HG02759 (cell line): ENCODE results near the gene GNG13.
"Not testable (repeated sequence)": the region's sequence is repeated elsewhere in the genome, so short reads cannot be mapped to it uniquely, and the experiment has no call there.

Experiments
- ATAC-seq: cut with Tn5 transposase; IDR thresholded peaks from one replicate; pipeline ENCODE4 v1.9.1; 2021; ENCODE audit warnings: mild to moderate bottlenecking, moderate library complexity; ENCODE audit not compliant: unreplicated experiment

Gene GNG13, protein sequence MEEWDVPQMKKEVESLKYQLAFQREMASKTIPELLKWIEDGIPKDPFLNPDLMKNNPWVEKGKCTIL

DNA sequence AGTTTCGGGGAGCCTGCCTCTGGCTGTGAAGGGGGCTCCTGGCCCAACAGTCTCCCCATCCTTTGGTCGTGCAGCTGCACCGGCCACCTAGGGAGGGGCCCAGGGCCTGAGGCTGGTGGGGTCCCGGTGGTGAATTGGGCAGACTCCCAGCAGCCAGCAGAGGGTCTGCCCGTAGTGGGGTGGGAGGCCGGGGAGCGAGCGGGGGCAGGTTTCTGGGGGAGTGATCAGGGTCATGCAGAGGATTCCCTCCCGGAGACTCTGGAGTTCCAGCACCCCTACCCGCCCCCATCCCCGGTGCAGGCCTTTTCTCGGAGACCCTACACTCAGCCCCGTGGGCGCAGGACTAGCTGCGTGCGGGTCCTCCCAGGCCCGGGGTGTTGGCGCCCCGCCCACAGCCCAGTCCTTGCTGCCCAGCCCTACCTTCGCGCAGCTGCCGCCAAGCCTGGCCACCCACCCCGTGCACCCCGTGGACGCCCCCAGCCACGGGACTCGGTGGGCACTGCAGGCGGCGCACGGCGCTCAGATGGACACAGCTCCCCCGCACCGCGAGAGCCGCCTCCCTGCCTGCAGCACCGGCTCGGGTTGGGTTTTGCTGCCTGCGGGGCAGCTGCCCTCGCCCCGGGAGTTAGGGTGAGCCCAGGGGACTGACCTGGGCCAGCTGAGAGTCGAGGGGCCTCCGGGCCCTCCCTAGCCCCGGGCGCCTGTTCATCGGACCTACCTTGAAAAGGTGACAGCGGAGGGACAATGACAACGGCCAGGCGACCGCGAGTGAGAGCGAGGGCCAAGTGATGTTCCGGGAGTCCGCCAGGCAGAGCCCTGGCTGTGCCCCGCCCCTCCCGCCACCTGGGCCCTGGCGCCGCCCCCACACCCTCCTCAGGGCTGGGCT is at the start of gene GNG13:
GNG13 (minus strand) TSS at position 787 of the 886 bp plus-strand sequence. CDS start 1,657 bp downstream, outside the sequence.
- no peak for ATAC-seq

DNA sequence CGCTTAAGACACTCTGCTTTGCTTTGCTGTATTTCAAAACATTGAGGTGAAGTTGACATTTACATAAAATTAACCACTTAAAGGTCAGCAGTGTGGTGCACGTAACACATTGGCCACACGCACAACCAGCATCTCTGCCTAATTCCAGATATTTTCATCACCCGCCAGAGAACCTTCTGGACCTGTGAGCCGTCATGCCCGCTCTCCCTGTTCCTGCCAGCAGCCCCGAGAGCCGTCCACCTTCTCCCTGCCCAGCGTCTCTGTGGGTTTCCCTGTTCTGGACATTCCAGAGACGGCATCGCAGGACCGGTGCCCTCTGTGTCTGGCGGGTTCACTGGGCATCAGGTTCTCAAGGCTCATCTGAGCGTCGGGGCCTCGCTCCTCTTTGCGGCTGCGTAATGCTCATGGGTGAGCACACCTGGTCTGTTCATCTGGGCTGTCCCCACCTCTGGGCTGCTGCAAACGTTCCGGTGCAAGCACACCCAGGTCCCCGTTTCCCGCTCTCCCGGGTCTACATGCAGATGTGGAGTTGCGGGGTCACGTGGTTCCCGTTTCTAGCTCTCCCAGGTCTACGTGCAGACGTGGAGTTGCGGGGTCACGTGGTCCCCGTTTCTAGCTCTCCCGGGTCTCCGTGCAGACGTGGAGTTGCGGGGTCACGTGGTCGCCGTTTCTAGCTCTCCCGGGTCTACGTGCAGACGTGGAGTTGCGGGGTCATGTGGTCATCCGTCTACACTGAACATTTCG is 48.1 kb upstream of the GNG13 start:
- no peak for ATAC-seq

DNA sequence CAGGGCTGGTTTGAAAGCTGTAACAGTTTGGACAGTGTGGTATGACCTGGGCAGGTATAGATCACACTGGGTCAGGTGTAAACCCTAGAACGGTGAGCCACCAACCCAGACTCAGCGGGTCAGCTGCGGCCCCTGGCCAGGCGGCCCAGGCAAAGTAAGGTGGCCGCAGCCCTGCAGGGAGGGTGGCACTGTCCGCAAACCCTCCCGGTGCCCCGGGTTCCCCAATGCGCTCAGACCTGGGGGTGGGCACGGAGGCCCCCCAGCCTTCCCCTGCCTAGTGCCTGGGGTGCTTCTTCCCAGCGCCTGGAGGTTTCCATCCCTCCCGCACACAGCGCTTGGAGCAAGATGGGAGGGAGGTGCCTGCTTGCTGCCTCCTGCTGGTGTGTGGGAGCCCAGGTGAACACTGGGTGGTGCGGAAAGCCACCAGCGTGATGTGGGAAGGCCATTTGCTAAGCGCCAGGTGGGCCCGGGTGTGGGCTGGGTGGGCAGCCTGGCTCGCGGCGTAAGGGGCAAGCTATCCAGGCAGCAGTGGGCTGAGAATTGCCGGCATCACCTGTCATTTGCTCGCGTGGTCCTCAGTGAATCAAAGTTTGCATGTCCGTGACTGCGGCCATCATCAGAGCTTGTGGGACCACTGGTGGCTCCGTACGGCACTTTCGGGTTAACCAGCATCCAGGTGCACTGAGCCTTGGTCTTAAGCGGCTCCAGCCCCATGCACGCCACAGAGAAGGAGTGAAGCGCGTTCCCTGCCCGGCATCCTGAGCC is 47.3 kb upstream of the GNG13 start:
- no peak for ATAC-seq

DNA sequence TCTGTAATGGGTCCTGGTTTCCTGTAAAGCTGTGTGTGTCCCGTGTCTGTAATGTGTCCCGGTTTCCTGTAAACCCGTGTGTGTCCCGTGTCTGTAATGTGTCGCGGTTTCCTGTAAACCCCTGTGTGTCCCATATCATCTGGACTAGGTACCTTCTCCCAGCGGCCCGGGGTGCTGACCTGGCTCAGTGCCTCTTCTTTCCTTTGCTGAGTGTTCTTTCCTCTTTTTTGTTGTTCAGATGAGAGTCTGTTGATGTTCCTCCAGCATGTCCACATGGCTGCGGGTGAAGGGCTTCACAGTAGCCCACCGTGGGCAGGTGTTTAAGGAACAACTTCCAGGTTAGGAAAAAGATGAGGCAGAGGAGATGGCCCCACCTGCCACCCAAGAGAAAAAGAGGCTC is 46.6 kb upstream of the GNG13 start:
- no peak for ATAC-seq

DNA sequence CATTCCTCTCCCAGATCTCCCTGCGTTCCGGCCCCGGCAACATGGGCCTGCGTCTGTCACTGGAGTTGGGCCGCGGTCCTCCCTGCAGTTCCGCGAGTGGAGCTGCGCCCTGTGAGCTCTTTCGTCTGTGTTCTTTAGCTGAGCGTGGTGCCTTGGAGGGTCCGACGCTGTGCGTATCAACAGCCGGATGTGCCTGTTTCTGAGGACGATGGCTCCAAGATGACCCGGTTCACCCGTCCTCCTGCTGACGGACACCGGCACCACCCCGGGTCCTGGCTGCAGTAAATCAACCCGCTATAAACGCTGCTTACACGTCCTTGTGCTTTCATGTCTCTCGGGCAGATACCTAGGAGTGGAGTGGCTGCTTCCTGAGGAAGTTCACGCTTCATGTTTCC is 44.8 kb upstream of the GNG13 start:
- no peak for ATAC-seq

DNA sequence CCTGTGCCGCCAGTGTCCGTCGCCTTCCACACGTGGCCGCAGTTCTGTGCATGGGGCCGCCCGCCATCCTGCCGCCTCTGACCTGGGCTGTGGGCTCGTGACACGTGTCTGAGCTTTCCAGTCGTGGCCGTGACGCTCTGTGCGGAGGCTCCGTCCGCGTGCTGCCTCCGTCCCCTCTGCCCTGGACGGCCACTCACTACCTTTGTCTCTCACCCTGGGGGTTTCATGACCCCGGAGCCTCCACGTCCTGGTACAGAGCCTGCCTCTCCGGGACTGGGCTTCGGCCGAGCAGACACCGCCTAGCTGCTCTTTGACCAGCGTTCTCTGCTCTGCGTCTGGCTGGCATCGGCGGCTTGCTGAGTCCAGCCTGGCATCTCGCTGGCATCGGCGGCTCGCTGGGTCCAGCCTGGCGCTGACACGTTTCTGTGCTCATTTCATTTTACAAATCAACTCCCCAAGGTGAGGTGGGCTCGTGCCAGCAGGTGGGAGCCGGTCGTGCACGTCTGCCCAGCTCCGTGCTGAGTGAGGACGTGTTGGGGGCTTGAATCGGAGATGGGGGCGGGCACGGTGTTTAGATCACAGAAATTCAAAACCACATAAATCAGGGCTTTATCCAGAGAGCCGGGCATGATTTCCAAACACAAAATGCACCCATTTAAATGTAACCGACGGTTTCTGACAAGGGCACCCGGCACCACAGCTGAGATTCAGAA is 44.3 kb upstream of the GNG13 start:
- ATAC-seq = no peak

DNA sequence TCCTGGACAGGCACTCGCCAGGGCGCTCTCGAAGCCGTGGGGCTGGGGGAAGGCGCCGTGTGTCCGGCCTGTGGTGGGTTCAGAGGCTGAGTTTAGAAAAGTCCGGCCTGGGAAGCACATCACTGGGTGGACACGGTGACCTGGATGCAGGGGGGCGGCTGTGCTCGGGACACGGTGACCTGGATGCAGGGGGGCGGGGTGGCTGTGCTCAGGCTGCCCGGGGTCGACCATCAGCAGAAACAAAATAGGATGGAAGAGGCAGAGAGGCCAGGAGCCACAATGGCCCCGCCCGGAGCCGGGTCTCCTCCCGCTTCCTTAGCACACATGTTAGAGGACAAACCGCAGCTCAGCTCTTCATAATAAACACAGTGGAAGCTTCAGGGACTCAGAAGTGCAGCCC is 43.2 kb upstream of the GNG13 start:
- ATAC-seq = no peak

DNA sequence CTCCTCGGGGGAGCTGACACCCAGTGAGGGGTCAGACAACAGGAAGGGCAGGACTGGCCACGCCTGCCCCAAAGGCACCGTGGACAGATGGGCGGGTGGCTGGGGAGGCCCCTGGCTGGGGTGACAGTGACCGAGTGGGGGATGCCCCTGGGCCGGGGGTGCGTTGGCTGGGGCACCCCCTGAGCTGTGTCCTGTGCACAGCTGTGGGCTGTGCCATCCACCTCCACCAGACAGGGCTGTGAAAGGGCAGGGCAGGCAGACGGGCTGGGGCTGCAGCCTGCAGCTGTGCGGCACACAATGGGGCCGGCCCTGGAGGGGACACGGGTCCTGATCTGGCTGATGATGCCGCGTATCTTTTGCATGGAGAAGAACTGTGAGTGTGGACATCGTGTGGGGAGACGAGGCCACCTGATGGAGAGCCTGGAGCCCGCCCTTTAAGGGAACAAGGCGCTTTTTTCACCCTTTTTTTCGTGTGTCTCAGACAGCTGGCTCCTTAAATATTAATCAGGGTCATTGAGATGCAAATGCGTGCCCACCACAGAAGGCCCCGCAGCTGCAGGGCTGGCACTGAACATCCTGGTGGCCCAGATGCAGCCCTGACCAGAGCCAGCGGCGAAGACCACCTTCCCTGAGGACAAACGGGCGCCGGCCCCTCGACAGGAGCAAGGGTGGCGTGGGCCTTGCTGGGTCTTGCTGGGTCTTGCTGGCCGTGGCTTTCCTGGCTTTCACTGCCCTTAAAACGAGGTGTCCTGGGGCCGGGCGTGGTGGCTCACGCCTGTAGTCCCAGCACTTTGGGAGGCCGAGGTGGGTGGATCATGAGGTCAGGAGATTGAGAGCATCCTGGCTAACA is 42.4 kb upstream of the GNG13 start:
- ATAC-seq = no peak

DNA sequence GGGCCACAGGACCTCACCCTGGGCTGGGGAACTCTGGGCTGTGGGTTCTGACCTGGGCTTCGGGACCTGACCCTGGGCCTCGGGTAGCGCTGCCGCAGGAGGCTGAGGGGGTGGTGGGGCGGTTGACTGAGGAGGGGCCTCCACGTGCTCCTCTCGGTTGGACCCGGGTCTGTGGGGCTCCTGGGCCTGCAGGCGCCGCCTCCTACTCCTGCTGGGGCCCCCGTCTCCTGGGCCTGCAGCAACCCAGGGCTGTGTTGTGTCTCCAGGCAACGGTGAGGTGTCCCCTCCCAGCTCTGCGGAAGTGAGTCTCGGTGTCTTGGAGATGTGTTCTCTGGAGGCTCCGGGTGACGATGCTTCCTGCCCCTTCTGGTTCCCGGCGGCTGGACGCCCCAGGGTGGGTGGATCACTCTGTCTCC is 41.5 kb upstream of the GNG13 start:
- ATAC-seq = no peak

DNA sequence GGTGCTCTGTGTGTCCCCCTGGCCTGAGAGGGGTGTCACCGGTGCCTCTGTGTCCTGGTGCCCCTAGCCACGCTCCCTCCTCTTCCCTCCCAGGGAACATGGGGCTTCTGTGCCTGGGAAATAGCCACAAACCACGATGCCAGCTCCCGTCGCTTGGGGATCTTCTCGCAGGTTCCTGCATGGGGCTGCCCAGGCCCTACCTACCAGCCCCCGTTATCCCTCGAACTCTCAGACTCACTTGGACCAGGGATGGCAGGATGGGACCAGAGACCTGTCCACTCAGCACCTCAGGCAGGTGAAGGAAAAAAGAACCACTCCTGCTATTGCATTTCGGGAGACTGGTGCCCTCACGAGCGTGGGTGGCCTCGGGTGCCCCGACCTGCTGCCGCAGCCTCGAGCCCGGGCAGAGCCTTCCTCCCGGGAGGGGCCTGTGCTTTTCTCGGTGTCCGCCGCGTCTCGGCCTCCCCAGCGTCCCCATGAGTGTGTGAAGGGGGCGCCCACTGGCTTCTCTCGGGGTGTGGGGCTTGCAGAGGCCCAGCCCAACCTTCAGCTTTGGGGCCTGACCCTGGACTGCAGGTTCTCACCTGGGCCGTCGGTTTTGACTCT is 41.0 kb upstream of the GNG13 start:
- ATAC-seq = no peak

DNA sequence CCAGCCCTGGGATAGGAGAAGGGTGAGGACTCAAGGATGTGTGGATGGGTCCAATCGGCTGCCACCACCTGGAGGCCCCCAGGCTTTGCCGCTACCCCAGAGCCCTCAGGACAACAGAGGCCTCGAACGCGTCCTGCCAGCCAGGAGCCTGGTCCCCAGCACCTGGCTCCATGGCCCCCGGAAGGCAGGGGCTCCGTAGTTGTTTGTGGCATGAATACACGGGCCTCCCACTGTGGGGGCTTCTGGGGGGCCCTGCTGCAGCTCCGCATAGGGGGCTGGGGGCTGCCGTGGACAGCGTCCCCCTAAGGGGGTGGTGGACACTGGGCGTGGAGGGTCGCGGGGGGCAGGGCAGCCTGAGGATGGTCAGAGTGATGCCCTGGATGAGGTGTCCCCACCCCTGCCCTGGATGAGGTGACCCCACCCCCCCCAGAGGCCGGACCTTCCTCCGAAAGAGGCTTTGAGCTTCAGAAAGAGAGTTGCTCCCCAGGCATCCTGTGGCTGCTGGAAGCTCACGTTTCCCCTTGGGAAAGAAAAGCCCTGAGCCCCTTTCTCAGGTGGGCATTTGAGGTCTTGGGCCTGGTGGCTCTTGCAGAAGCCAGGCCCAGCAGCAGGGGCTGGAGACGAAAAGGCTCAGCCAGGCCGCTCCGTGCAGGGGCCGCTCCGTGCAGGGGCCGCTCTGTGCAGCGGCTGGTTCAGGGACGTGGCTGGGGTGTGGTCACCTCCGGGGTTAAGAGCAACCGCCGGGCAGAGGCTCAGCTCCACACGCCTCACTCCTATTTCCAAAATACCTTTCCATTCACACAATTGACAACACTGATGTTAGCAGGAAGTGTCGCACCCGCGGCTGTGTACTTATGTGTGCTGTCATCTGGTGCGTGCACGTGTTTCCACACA is 40.3 kb upstream of the GNG13 start:
- ATAC-seq = no peak

DNA sequence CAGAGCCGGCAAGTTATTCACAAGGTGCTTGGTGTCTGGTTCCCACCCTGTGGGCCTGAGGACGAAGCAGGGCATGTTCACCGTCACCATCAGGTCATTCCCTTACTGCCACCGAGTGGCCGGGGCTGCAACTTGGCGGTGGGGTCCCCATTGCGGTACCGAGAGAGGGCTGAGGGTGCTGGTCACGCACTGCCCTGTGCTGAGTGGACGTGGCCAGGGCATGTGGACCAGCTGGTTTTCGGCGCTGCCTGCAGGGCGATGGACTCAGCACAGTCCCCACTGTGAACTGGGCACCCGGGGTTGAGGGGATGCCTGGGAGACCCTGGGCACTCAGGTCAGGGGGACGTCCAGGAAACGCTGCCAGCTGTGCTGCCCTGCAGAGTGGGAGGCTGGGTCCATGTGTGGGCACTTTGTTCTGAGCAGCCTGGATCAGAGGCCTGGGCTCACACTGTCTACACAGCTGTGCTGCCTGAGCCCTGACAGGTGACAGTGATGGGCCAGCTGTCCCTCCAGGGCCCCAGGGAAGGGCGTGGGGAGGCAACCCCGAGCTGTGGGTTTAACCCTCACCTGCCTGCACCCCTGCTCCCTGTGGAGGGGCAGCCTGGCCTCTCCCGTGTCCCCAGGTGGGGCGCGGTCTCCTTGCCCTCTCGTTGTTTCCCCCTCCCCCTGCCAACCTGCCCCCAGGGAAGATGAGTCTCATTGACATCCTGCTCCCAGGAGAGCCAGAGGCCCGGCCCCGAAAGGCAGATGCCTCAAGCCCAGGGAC is 39.3 kb upstream of the GNG13 start:
- no peak for ATAC-seq

DNA sequence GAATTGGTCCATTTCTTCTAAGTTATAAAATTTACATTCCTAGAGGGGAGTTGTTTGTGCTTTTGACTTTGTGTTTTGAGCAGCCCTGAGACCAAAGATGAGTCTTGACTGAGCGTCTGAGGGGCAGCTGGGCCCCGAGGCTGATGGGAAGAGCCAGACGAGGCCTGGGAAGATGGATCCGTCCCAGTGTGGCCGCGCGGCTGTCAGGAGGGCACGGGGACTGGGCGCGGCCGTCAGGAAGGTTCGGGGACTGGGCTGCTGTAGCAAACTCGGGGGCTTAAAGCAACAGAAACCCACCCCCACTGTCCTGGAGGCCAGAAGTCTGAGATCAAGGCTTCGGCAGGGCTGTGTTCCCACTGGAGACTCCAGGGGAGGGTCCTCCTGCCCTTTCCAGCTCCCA is 38.2 kb upstream of the GNG13 start:
- no peak for ATAC-seq

DNA sequence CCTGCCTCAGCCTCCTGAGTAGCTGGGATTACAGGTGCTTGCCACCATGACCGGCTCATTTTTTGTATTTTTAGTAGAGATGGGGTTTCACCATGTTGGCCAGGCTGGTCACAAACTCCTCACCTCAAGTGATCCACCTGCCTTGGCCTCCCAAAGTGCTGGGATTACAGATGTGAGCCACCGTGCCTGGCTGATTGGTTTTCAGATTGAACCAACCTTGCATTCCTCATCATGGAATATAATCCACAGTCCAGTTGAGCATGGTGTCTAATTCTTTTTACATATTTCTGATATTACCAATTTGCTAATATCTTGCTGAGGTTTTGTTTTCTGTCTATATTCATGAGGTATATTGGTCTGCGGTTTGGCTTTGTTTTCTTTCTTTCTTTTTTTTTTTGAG is 36.3 kb upstream of the GNG13 start:
- ATAC-seq = not testable (repeated sequence)

DNA sequence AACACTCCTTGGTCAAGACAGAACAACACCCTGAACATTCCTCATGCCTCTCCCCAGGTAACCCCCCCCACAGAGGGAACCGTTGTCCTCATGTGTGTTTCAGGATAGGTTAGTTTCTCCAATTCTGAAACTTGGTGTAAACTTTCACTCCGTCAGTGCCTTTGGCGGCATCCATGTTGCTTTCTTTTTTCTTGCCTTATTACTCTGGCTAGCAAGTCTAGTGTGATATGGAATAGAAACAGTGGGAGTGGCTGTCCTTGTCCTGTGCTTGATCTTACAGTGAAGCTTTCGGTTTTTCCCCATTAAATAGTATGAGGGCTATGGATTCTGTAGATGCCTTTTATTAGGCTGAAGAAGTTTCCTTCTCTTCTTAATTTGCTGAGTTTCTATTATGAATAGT is 35.7 kb upstream of the GNG13 start:
- ATAC-seq = no peak

DNA sequence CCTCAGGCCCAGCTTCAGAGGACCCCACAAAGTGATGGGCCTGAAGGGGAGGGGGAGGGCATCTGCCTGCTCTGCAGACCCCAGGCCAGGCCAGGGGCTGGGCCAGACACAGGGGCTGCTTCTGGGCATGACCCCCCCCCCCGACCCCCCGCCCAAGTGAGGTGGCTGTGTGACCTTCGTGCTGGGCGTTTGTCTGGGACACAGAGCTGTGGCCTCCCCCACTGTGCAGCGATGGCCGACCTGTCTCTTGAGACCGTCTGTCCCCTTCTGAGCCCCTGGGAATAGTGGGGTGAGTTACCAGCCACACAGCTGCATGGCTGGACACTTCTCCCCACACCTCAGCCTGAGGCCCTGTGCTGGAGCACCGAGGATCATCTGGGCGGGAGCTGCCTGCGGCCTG is 34.8 kb upstream of the GNG13 start:
- no peak for ATAC-seq

DNA sequence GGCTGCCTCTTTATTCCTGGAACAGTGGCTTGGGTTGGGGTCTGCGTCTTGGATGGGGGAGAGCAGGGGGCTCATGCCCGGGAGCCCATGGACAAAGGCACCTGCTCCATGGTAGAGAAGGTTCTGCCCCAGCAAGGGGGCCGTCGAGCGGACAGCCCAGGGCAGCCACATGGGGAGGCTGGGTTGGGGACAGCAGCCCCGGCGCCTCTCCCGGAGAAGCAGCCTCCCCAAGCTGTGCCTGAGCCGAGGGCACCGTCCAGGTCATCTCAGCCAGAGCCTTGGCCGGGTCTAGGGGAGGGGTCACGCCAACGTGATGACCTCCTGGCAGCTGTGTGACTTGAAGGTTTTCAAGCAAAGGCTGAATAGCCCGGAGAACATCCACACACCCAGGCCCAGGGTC is 32.9 kb upstream of the GNG13 start:
- no peak for ATAC-seq
